BE2C (cell line): ENCODE results near the gene ST6GALNAC4.

ENCODE experiments used
- DNase-seq: peaks from one replicate; pipeline ENCODE4 v3.0.0-alpha.2; 2020
- H3K27me3 ChIP-seq: fragments of 250-450 bp; sonication (Bioruptor Pico); 2 replicates; pipeline ENCODE4 v1.5.1; 2020; ENCODE audit warnings: mild to moderate bottlenecking
- H3K36me3 ChIP-seq: fragments of 250-450 bp; sonication (Bioruptor Pico); 2 replicates; pipeline ENCODE4 v1.5.1; 2020; ENCODE audit warnings: mild to moderate bottlenecking
- H3K4me1 ChIP-seq: fragments of 250-450 bp; sonication (Bioruptor Pico); 2 replicates; pipeline ENCODE4 v1.5.1; 2020
- H3K4me3 ChIP-seq: 2 replicates; pipeline ENCODE4 v1.5.1; 2011; ENCODE audit warnings: low read depth, low read length
- H3K9me3 ChIP-seq: fragments of 250-450 bp; sonication (Bioruptor Pico); 2 replicates; pipeline ENCODE4 v1.5.1; 2020
- TF ChIP-seq, protein P1 (sequence below): IDR thresholded peaks from 2 replicates; pipeline ENCODE4 v1.5.1; 2012; ENCODE audit warnings: mild to moderate bottlenecking, low read depth, low read length

The ST6GALNAC4 gene

GRCh38 chr9:127895811-127896210, 21.0 kb downstream of the ST6GALNAC4 start:
- DNase-seq, result no peak
- Histone ChIP-seq H3K4me3 (no peak overlapping the region), H3K9me3 (no peaks in the 10 kb centered on the region), H3K4me1 (peaks cover 6% of the 10 kb centered on the region; the same call in 1 of the 2 replicates), H3K27me3 (no peaks in the 10 kb centered on the region), H3K36me3 (peaks cover 54% of the 10 kb centered on the region)
- TF ChIP-seq, protein P1, sequence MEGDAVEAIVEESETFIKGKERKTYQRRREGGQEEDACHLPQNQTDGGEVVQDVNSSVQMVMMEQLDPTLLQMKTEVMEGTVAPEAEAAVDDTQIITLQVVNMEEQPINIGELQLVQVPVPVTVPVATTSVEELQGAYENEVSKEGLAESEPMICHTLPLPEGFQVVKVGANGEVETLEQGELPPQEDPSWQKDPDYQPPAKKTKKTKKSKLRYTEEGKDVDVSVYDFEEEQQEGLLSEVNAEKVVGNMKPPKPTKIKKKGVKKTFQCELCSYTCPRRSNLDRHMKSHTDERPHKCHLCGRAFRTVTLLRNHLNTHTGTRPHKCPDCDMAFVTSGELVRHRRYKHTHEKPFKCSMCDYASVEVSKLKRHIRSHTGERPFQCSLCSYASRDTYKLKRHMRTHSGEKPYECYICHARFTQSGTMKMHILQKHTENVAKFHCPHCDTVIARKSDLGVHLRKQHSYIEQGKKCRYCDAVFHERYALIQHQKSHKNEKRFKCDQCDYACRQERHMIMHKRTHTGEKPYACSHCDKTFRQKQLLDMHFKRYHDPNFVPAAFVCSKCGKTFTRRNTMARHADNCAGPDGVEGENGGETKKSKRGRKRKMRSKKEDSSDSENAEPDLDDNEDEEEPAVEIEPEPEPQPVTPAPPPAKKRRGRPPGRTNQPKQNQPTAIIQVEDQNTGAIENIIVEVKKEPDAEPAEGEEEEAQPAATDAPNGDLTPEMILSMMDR, result no peak

DNA sequence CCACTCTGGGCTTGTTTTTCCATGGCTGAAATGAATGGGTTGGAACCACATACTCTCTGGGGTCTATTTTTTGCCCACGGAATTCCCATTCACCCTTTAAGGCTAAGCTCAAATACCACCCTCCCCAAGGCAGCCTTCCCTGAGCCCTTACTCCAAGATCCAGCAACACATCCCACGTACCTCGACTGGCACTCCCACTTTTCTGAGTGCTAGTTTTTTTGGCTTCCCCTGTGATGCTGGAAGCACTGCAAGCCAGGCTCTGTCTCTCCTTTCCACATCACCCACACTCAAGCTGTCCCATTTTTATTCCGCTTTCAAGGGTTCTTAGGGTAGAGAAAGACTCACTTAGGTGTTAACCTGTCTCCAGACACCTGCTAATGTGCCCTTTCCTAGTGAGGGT, 23.4 kb downstream of the ST6GALNAC4 start:
- Histone ChIP-seq H3K36me3 (peaks cover 70% of the 10 kb centered on the region), H3K27me3 (no peaks in the 10 kb centered on the region), H3K4me1 (peaks cover 2% of the 10 kb centered on the region; the same call in 1 of the 2 replicates), H3K4me3 (no peak overlapping the region), H3K9me3 (no peaks in the 10 kb centered on the region)
- no peak for DNase-seq
- TF ChIP-seq, protein P1, result no peak

GRCh38 chr9:127892831-127893230, 24.0 kb downstream of the ST6GALNAC4 start:
- no peak for DNase-seq
- Histone ChIP-seq H3K9me3 (no peaks in the 10 kb centered on the region), H3K4me1 (peaks cover 2% of the 10 kb centered on the region; the same call in 1 of the 2 replicates), H3K4me3 (no peak overlapping the region), H3K36me3 (peaks cover 71% of the 10 kb centered on the region), H3K27me3 (no peaks in the 10 kb centered on the region)
- TF ChIP-seq, protein P1, result no peak

GRCh38 chr9:127890053-127890452, 26.8 kb downstream of the ST6GALNAC4 start:
- DNase-seq, result no peak
- H3K4me1 ChIP-seq, result no peaks in the 10 kb centered on the region; the same call in 1 of the 2 replicates
- H3K27me3 ChIP-seq, result no peaks in the 10 kb centered on the region
- peaks cover 72% of the 10 kb centered on the region for H3K36me3 ChIP-seq
- no peaks in the 10 kb centered on the region for H3K9me3 ChIP-seq
- no peak overlapping the region for H3K4me3 ChIP-seq
- TF ChIP-seq, protein P1, result no peak

- H3K9me3 ChIP-seq, result no peaks in the 10 kb centered on the region
- H3K36me3 ChIP-seq, result peaks cover 50% of the 10 kb centered on the region
- H3K4me3 ChIP-seq, result no peak overlapping the region
- no peak for DNase-seq
- no peaks in the 10 kb centered on the region for H3K27me3 ChIP-seq
- peaks cover 10% of the 10 kb centered on the region for H3K4me1 ChIP-seq
- TF ChIP-seq, protein P1, result peak; percentile 44
Observed at GRCh38 chr9:127887792-127888191, 29.0 kb downstream of the ST6GALNAC4 start.

GRCh38 chr9:127886401-127886972, 30.4 kb downstream of the ST6GALNAC4 start:
- Histone ChIP-seq H3K9me3 (no peaks in the 10 kb centered on the region), H3K36me3 (peaks cover 42% of the 10 kb centered on the region), H3K4me1 (peaks cover 10% of the 10 kb centered on the region), H3K4me3 (no peak overlapping the region), H3K27me3 (no peaks in the 10 kb centered on the region)
- TF ChIP-seq, protein P1, result no peak
- DNase-seq, result no peak
